Osteoblast (primary cell): ENCODE results near the gene DBI. TPM values are rescaled to one million over a fixed set of nuclear protein-coding genes. Genes with fewer than 3 reads are reported as not detected.
"Not testable (repeated sequence)": the region's sequence is repeated elsewhere in the genome, so short reads cannot be mapped to it uniquely, and the experiment has no call there.

Experiments used
- DNase-seq: peaks from one replicate; pipeline ENCODE4 v3.0.0; 2011; ENCODE audit warnings: low spot score, mixed read lengths; ENCODE audit not compliant: insufficient read length; ENCODE audit errors: missing footprints
- H2AFZ ChIP-seq: 2 replicates; pipeline ENCODE4 v1.6.0; 2011; ENCODE audit warnings: mild to moderate bottlenecking, low read length
- H3K27ac ChIP-seq: 2 replicates; pipeline ENCODE4 v1.5.1; 2011; ENCODE audit warnings: mild to moderate bottlenecking, low read depth, low read length, moderate library complexity
- H3K27me3 ChIP-seq: 2 replicates; pipeline ENCODE4 v1.6.0; 2012; ENCODE audit warnings: mild to moderate bottlenecking, control low read depth, inconsistent platforms, low read length, moderate library complexity; ENCODE audit not compliant: insufficient read depth
- H3K36me3 ChIP-seq: 2 replicates; pipeline ENCODE4 v1.5.1; 2011; ENCODE audit warnings: mild to moderate bottlenecking, low read length, control low read depth, moderate library complexity; ENCODE audit not compliant: insufficient read depth
- H3K4me1 ChIP-seq: 2 replicates; pipeline ENCODE4 v1.5.1; 2011; ENCODE audit warnings: mild to moderate bottlenecking, low read length, control low read depth, moderate library complexity; ENCODE audit not compliant: insufficient read depth
- H3K4me2 ChIP-seq: 2 replicates; pipeline ENCODE4 v1.6.0; 2011; ENCODE audit warnings: mild to moderate bottlenecking, low read length; ENCODE audit not compliant: insufficient read depth
- H3K4me3 ChIP-seq: fragments of 200-600 bp; sonication (generic); 3 replicates; pipeline ENCODE4 v1.5.1; 2012; ENCODE audit warnings: mild to moderate bottlenecking, low read length, inconsistent platforms; ENCODE audit not compliant: insufficient read depth
- H3K79me2 ChIP-seq: 2 replicates; pipeline ENCODE4 v1.6.0; 2012; ENCODE audit warnings: mild to moderate bottlenecking, low read length, control low read depth, inconsistent platforms; ENCODE audit not compliant: insufficient read depth
- H3K9me3 ChIP-seq: 2 replicates; pipeline ENCODE4 v1.5.1; 2011; ENCODE audit warnings: low read depth, low read length, control low read depth
- H4K20me1 ChIP-seq: 2 replicates; pipeline ENCODE4 v1.6.0; 2012; ENCODE audit warnings: mild to moderate bottlenecking, low read length, control low read depth; ENCODE audit not compliant: insufficient read depth
- total RNA-seq: library from RNA; depleted of rRNA; stranded (reverse); fragments of >200 nt; gene quantifications from 2 replicates; pipeline ENCODE4 v1.2.3, GENCODE V29; 2012
- TF ChIP-seq, protein P1 (sequence below): IDR thresholded peaks from 2 replicates; pipeline ENCODE4 v1.5.1; 2011; ENCODE audit warnings: mild to moderate bottlenecking, low read depth, low read length, moderate library complexity; ENCODE audit errors: extremely low read depth

DBI gene
- total RNA-seq, 1 donor = 65.1 TPM

- TF ChIP-seq, protein P1, sequence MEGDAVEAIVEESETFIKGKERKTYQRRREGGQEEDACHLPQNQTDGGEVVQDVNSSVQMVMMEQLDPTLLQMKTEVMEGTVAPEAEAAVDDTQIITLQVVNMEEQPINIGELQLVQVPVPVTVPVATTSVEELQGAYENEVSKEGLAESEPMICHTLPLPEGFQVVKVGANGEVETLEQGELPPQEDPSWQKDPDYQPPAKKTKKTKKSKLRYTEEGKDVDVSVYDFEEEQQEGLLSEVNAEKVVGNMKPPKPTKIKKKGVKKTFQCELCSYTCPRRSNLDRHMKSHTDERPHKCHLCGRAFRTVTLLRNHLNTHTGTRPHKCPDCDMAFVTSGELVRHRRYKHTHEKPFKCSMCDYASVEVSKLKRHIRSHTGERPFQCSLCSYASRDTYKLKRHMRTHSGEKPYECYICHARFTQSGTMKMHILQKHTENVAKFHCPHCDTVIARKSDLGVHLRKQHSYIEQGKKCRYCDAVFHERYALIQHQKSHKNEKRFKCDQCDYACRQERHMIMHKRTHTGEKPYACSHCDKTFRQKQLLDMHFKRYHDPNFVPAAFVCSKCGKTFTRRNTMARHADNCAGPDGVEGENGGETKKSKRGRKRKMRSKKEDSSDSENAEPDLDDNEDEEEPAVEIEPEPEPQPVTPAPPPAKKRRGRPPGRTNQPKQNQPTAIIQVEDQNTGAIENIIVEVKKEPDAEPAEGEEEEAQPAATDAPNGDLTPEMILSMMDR = no peak
- Histone ChIP-seq H3K4me3 (no peak overlapping the region), H3K4me2 (no peak overlapping the region), H3K27ac (no peak overlapping the region), H3K9me3 (no peaks in the 10 kb centered on the region), H4K20me1 (no peaks in the 10 kb centered on the region), H2AFZ (no peak overlapping the region), H3K36me3 (no peaks in the 10 kb centered on the region), H3K79me2 (no peaks in the 10 kb centered on the region), H3K27me3 (peaks cover 3% of the 10 kb centered on the region), H3K4me1 (peaks cover 8% of the 10 kb centered on the region)
- no peak for DNase-seq
Measured at GRCh38 chr2:119393971-119394748, 27.4 kb downstream of the DBI start.

DNA sequence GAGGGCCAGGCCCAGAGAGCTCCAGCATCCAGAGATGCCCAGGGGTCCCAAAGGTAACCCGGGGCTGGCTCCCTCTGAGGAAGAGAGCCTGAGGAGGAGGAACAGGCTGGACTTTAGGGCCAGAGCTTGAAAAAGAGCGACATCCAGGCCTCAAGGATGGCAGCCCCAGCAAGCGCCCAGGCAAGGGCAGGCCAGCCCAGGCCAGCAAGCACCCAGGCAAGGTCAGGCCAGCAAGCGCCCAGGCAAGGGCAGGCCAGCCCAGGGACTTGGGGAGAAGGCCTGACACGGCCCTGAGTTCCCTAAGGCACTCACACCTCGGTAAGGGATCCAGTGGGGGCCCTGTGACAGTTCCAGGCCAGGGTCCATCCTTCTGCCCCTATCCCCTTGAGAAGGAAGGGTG is 30.4 kb downstream of the DBI start:
- no peaks in the 10 kb centered on the region for H3K36me3 ChIP-seq
- no peaks in the 10 kb centered on the region for H4K20me1 ChIP-seq
- H3K4me2 ChIP-seq = no peak overlapping the region
- no peaks in the 10 kb centered on the region for H3K79me2 ChIP-seq
- TF ChIP-seq, protein P1 = no peak
- no peak overlapping the region for H3K27ac ChIP-seq
- DNase-seq = no peak
- H3K9me3 ChIP-seq = no peaks in the 10 kb centered on the region
- H2AFZ ChIP-seq = no peak overlapping the region
- H3K4me3 ChIP-seq = no peak overlapping the region
- H3K27me3 ChIP-seq = peaks cover 6% of the 10 kb centered on the region
- H3K4me1 ChIP-seq = no peaks in the 10 kb centered on the region

- H3K79me2 ChIP-seq = no peaks in the 10 kb centered on the region
- H3K9me3 ChIP-seq = no peaks in the 10 kb centered on the region
- no peak overlapping the region for H3K27ac ChIP-seq
- H3K4me1 ChIP-seq = no peaks in the 10 kb centered on the region
- H3K4me3 ChIP-seq = no peak overlapping the region
- H2AFZ ChIP-seq = no peak overlapping the region
- TF ChIP-seq, protein P1 = no peak
- H3K4me2 ChIP-seq = no peak overlapping the region
- H4K20me1 ChIP-seq = no peaks in the 10 kb centered on the region
- peaks cover 6% of the 10 kb centered on the region for H3K27me3 ChIP-seq
- H3K36me3 ChIP-seq = no peaks in the 10 kb centered on the region
- no peak for DNase-seq
Measured at GRCh38 chr2:119402106-119402505, 35.3 kb downstream of the DBI start.

- H3K36me3 ChIP-seq = no peaks in the 10 kb centered on the region
- no peak overlapping the region for H3K4me2 ChIP-seq
- H3K4me3 ChIP-seq = no peak overlapping the region
- peak; percentile 29 for DNase-seq
- no peaks in the 10 kb centered on the region for H3K4me1 ChIP-seq
- H3K9me3 ChIP-seq = no peaks in the 10 kb centered on the region
- no peak overlapping the region for H3K27ac ChIP-seq
- H3K79me2 ChIP-seq = no peaks in the 10 kb centered on the region
- H4K20me1 ChIP-seq = no peaks in the 10 kb centered on the region
- H2AFZ ChIP-seq = no peak overlapping the region
- peaks cover 6% of the 10 kb centered on the region for H3K27me3 ChIP-seq
- TF ChIP-seq, protein P1 = no peak
Measured at GRCh38 chr2:119402645-119403560, 36.1 kb downstream of the DBI start.

- H3K4me1 ChIP-seq, H3K9me3 ChIP-seq, DNase-seq, H3K4me3 ChIP-seq, H3K27me3 ChIP-seq, H2AFZ ChIP-seq, H3K27ac ChIP-seq, H3K36me3 ChIP-seq, H4K20me1 ChIP-seq, H3K4me2 ChIP-seq, H3K79me2 ChIP-seq: not testable (repeated sequence)
Measured at GRCh38 chr2:119403618-119404017, 36.8 kb downstream of the DBI start.
